OCI-M1 (cell line): ENCODE results near the gene IRF2BP1.

ENCODE experiments used
- DNase-seq: peaks from one replicate; lab custom pipeline; 2025; lab: John Stamatoyannopoulos, UW

IRF2BP1 gene

DNA sequence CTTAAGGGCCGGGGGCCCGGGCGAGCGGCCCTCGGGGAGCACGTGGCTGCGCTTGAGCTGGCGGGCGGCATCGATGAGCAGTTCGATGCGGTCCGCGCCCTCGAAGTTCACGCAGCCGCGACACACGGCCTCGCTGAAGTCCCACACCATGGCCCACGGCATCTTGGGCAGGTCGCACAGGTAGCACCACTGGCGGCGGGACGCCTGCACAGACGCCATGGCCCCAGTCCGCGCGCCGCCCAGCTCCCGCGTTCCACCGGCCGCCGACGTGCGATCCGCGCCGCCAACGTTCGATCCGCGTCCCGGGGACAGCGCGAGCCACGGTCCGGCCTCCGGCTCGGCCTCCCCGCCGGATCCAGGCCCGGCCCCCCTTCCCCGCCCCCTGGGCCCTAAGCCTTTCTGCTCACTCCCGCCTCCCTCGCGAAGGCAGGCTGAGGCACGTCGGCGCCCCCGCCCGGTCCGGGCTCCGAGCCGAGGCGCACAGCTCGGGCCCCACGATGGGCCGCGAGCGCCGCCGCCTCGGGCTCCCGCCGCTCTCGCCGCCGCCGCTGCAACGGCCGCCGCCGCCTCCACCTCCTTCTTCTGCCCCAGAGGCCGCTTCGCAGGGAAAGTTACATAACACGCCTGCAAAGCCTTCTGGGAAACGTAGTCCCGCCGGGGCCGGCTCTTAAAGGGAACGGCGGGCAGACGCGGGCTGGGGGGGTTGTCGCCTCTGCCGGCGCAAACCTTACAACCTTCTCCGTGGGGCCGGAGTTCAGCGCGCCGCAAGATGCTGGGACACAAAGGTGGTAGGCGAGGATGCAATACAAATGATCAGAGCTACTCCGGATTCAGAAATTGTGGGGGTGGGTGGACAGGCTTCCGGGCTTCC is at the start of gene IRF2BP1:
IRF2BP1 (minus strand) TSS at position 586 of the 871 bp plus-strand sequence; CDS start at position 219, 367 bp downstream.
- peak; percentile 97 for DNase-seq

GRCh38 chr19:45935267-45935666 is 49.3 kb upstream of the IRF2BP1 start:
- peak; percentile 49 for DNase-seq

DNA sequence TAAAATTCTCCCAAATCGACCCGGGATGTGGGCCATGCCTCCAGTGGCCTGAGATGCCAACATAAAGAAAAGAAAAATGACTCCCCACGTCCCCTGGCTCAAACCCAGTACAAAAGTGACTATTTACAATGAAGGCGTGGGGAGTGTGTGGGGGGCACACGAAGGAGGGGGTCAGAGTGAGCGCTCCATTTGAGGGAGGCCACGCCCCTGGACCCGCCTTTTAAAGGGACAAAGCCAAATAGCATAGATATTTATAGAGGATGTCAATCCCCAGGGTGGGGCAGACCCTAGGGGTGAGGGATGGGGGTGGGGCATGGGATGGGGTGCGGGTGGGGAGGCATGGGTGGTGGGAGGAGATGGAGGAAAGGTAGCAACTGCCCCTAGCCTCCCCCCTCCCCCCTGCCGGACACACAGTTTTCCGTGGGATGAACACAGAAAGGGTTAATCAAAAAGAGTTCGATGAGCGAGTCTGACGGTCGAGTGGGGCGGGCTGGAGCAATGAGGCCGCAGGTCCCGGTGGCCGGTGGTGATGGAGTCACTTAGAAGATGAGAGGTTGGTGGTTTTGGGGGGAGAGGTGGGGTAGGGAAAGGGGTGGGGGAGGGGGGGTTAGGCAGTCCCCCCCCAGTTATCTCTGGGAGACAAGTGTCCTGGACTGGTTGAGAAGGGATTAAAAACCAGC is 48.8 kb upstream of the IRF2BP1 start:
- DNase-seq: peak; percentile 28

- no peak for DNase-seq
These were observed 47.8 kb upstream of the IRF2BP1 start for GRCh38 chr19:45933759-45934158.

- DNase-seq: no peak
These were observed 45.1 kb upstream of the IRF2BP1 start for GRCh38 chr19:45931055-45931454.

DNA sequence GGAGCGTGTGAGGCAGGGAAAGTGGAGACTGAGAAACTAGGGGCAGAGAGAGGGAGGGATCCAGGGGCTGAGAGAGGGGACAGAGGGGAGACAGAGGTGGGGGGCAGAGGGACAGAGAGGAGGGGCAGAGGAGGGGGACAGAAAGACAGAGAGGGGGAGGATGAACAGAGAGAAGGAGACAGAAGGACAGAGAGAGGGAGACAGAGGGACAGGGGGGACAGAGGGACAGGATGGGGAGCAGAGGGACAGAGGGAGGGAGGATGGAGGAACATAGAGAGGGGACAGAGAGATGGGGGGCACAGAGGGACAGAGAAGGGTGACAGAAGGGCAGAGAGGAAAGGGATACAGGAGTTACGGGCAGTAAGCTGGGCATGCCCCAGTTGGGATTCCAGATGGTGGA is 43.3 kb upstream of the IRF2BP1 start:
- no peak for DNase-seq

GRCh38 chr19:45927565-45928261 is 41.8 kb upstream of the IRF2BP1 start:
- DNase-seq: peak; percentile 97

DNA sequence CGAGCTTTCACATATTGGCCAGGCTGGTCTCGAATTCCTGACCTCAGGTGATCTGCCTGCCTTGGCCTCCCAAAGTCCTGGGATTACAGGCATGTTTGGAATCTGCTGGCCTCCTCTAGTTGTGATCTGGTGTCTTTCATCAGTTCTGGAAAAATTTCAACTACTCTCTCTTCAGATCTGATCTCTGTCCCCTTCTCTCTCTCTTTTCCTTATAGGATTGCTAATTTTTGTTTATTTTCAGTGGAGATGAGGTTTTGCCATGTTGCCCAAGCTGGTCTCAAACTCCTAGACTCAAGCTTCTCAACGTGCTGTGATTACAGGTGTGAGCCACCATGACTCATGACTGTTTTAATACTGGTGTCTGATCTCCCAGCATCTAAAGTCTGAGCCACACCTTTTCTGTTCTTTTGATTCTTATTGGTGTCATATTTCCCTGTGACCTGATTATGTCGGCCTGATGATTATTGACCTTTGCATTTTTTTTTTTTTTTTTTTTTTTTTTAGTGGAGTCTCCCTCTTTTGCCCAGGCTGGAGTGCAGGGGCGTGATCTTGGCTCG is 39.0 kb upstream of the IRF2BP1 start:
- no peak for DNase-seq

GRCh38 chr19:45922281-45922680 is 36.3 kb upstream of the IRF2BP1 start:
- DNase-seq: peak; percentile 27

GRCh38 chr19:45920458-45920857 is 34.5 kb upstream of the IRF2BP1 start:
- peak; percentile 50 for DNase-seq

DNA sequence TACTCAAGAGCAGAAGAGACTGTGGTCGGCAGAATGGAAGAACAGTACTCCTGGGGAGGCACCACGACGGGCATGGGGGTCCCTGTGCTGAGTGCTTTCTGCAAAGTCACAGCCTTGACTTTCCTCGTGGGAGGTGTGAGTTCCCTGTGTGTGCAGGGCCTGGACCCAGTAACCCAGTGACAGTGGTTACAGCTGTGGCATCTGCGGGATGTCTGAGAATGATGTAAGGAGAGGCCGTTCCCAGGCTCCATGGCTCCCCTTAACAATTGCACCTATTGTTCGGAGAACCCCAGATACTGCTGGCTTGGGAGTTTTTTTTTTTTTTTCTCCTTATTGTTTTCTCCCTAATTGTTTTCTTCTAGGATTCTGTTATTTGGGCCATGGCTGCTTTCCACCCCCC is 33.7 kb upstream of the IRF2BP1 start:
- DNase-seq: no peak

DNA sequence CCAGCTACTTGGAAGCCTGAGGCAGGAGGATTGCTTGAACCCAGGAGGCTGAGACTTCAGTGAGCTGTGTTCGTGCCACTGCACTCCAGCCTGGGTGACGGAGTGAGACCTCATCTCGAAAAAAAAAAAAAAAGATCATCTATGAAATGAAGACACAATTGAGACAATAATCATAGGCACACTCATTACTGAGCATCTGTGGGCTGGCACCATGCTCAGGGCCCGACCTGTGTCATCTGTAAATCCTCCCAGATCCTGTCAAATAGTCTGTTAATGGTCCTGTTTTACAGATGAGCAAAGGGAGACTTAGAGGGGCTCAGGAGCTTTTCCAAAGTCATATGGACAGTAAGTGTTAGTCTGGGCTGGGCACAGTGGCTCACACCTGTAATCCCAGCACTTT is 32.8 kb upstream of the IRF2BP1 start:
- DNase-seq: no peak

GRCh38 chr19:45917421-45918091 is 31.6 kb upstream of the IRF2BP1 start:
- peak; percentile 91 for DNase-seq

DNA sequence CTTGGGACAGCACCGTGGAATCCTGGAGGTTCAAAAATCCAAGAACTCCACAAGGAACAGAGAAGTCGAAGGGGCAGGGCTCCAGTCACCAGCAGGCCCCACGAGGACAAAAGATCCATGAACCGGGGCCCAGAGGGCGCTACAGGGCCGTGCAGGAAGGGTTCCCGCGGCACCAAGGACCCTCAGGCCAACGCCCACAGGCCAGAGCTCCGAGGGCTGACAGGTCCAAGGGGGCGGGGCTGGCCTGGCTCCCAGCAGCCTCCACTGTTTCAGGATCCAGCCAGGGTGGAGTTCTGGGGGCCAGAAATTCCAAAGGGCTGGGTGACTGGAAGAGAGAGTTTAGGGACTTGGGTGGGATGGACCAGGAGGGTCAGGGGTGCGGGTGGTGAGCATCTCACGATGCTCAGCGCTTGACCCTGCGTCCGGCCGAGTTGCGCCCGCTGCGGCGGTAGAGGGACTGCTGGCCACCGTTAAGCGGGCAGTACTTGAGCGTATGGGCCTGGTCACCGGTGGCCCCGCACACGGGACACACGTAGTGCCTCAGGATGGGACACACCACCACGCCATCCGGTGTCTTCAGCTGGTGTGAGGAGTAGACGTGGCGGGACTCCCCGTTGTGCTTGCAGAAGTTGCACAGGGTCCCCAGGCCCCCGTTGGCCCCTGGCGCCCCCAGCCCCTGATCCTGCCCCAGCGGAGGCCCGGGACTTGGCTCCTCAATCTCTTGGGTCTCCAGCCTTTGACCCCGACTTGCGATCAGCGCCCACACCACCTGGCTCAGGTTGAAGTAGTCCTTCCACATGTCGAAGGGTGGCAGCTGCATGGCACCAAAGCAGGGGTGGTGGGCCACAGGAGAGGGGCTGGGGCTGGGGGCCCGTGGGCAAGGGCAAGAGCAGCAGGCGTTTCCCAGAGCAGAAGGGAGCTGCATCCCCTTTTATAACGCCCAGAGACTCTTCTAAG is 28.2 kb upstream of the IRF2BP1 start, which contains the start of gene NANOS2:
NANOS2 (minus strand) TSS at position 905 of the 957 bp plus-strand sequence; CDS start at position 820, 85 bp downstream.
- peak; percentile 68 for DNase-seq

DNA sequence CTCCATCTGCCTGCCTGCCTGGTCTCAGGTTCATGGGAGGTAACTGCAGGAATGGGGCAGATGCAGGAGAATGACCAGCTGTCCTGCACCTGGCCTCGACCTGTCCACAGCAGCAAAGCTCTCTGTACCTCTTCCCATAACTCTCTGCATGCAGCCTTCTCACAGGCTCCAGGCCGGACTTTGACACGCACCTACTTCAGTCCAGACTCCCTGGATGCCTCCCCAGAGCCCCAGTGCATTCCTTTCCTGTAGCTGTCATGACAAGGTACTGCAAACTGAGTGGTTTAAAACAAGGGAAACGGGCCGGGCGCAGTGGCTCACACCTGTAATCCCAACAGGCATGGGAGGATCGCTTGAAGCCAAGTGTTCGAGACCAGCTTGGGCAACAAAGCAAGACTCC is 25.4 kb upstream of the IRF2BP1 start:
- no peak for DNase-seq

GRCh38 chr19:45908956-45909355 is 23.0 kb upstream of the IRF2BP1 start:
- no peak for DNase-seq

- no peak for DNase-seq
These were observed 20.3 kb upstream of the IRF2BP1 start for GRCh38 chr19:45906221-45906620.

- DNase-seq: no peak
These were observed 19.1 kb upstream of the IRF2BP1 start for GRCh38 chr19:45905011-45905410.

DNA sequence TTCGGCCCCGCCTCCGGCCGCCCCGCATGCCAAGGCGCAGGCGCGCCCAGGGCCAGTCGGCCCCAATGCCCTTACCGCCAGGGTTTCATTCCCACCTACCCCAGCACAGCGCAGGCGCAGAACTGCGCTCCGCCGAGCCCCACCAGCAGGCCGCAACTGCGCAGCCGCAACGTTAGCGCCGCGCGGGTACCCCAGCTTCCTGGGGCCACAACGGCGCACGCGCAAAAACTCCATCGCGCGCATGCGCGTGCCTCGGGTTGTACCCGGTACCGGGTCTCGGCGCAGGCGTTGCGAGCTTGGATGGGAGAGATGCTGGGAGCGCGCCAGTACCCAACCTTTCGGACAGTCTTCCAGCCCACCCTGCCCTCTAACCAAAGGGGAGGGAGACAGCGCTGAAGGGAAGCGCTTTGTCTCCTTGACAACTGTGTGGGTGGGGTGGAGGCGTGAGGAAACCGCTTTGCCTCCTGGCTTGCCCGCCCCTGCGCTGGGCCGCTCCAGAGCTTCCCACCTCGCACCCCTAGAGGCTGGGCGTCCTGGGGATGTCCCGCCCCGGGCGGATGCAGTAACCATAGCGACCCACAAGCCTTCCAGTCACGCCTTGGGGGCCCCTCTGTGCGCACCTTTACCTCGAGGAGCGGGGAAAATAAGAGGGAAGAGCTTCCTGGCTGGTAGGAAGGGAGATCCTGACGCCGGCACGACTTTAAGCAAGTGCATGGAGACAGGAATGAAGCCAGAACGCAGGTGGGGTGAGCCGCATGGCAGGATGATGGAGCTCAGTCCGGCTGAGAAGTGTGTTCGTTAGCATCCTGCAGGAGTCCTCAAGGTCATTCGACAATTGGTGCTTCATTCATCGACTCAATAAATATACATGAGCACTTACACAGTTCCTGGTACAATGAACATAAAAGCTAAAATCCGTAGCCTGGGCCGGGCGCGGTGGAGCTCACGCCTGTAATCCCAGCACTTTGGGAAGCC is 17.0 kb upstream of the IRF2BP1 start:
- peak; percentile 99 for DNase-seq
